C4-2B (cell line): Measurements from ENCODE around the gene VEZF1.

Experiments
- CTCF ChIP-seq: fragments of 450-650 bp; conservative IDR thresholded peaks from 2 replicates; pipeline ENCODE4 v1.5.1; 2017; ENCODE audit warnings: mild to moderate bottlenecking
- ZFX ChIP-seq: fragments of 450-650 bp; IDR thresholded peaks from 2 replicates; pipeline ENCODE4 v1.6.1; 2017

GRCh38 chr17:57984936-57985674 is 2.9 kb downstream of the VEZF1 start:
- TF ChIP-seq CTCF (no peak), ZFX (no peak)
